WI38 (cell line): ENCODE data around the gene FEN1.

Source experiments
- H3K4me3 ChIP-seq: 2 replicates; pipeline ENCODE4 v1.5.1; 2011; ENCODE audit warnings: low read depth, mild to moderate bottlenecking, control low read depth, low read length
- CTCF ChIP-seq: IDR thresholded peaks from 2 replicates; pipeline ENCODE4 v1.5.1; 2012; ENCODE audit warnings: low read depth, mild to moderate bottlenecking, control low read depth, low read length

Gene FEN1

DNA sequence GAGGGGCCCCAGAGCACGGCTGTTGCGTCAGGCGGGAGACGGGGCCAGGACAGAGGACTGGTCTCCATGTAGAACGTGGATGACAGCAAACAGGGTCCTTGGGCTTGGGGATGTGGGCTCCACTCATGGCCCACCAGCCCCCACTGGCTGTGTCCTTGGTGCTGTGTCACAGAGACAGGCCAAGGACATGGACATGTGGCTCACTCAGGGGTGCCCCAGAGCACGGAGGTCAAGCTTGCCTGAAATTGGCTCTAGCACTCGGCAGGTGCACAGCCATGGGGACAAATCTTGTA, 49.8 kb downstream of the FEN1 start:
- H3K4me3 ChIP-seq = no peak overlapping the region
- no peak for TF ChIP-seq CTCF

- TF ChIP-seq CTCF = no peak
- no peak overlapping the region for H3K4me3 ChIP-seq
Observed at GRCh38 chr11:61844909-61845565, 52.3 kb downstream of the FEN1 start.

DNA sequence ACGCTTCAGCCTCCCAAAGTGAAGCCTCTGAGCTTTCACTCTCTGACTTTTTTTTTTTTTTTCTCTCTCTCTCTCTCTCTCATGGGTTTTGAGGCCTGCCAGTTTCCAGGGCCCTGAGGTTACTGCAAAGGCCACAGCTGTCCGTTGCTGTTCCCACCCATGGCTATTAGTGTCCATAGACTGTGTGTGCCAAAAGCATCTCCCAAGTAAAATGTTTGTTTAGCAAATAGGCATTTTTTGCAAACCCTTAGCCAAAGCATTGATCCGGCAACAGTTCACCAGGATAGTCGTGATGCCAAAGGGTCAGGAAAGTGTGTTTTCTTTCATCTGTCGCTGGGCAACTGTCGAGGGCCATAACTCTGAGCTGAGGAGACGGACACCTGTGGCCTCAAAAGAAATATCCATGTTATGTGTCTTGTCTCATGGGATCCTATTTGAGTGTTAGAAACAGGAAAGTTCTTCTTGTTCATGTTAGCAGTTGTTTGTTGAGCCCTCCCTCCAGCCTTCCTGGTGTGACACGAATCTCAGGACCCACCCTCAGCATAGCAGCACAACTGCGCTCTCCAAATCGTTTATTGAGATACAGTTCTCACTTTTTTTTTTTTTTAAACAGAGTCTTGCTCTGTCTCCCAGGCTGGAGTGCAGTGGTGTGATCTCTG, 53.8 kb downstream of the FEN1 start:
- no peak for TF ChIP-seq CTCF
- no peak overlapping the region for H3K4me3 ChIP-seq
